OCI-M1 (cell line): ENCODE data around the gene HOXD3.
A peak's percentile ranks its signal among the peaks of the same experiment; 100 is the strongest.

ENCODE experiments used
- DNase-seq: peaks from one replicate; lab custom pipeline; 2025; lab: John Stamatoyannopoulos, UW

Gene HOXD3

GRCh38 chr2:176121190-176122051 is 35.7 kb upstream of the HOXD3 start:
- no peak for DNase-seq

- no peak for DNase-seq
Measured at GRCh38 chr2:176122052-176122682, 34.9 kb upstream of the HOXD3 start.

- DNase-seq: no peak
Measured at GRCh38 chr2:176122683-176123410, 34.3 kb upstream of the HOXD3 start, which contains the start of gene HOXD9. Gene HOXD9, plus strand, starts transcription at chr2:176122719. Its CDS starts 50 bp downstream, at chr2:176122769.

GRCh38 chr2:176123411-176124109 is 33.5 kb upstream of the HOXD3 start:
- DNase-seq: no peak

- no peak for DNase-seq
Measured at GRCh38 chr2:176124110-176124946, 32.8 kb upstream of the HOXD3 start.

GRCh38 chr2:176124947-176125771 is 31.9 kb upstream of the HOXD3 start:
- no peak for DNase-seq

- DNase-seq: no peak
Measured at GRCh38 chr2:176125772-176126054, 31.4 kb upstream of the HOXD3 start.

- DNase-seq: peak; percentile 79
Measured at GRCh38 chr2:176126929-176127773, 30.0 kb upstream of the HOXD3 start.

GRCh38 chr2:176127774-176128072 is 29.4 kb upstream of the HOXD3 start:
- DNase-seq: no peak

- DNase-seq: no peak
Measured at GRCh38 chr2:176128172-176128981, 28.7 kb upstream of the HOXD3 start.

GRCh38 chr2:176128982-176129796 is 27.9 kb upstream of the HOXD3 start, which contains the start of gene HOXD8:
Gene HOXD8, plus strand, starts transcription at chr2:176129705. Its CDS starts 662 bp downstream, at chr2:176130367.
- DNase-seq: no peak

- no peak for DNase-seq
Measured at GRCh38 chr2:176129813-176130146, 27.3 kb upstream of the HOXD3 start.

GRCh38 chr2:176130147-176130956 is 26.8 kb upstream of the HOXD3 start:
- DNase-seq: no peak

GRCh38 chr2:176130957-176131847 is 25.9 kb upstream of the HOXD3 start:
- DNase-seq: no peak

- no peak for DNase-seq
Measured at GRCh38 chr2:176131848-176132158, 25.3 kb upstream of the HOXD3 start.
